H1 (cell line): Measurements from ENCODE around the gene PCDH9. TPM values are rescaled to one million over a fixed set of nuclear protein-coding genes. Genes with fewer than 3 reads are reported as not detected.

Experiments used
- CTCF ChIA-PET: fragments of 300-600 bp; sonication (Branson Sonifier 250); formaldehyde crosslinking; loops from one replicate; lab custom pipeline; 2021; ENCODE audit not compliant: partially characterized antibody; lab: Charles Lee
- POLR2A ChIA-PET: fragments of 300-600 bp; sonication (Branson Sonifier 250); formaldehyde crosslinking; loops from one replicate; lab custom pipeline; 2021; ENCODE audit warnings: inconsistent platforms; ENCODE audit not compliant: partially characterized antibody; lab: Charles Lee
- DNase-seq, 2 experiments: peaks; one replicate each; pipeline versions ENCODE4 v3.0.0 to v3.0.0-alpha.2; 2010 to 2022; ENCODE audit warnings: low spot score in 2 of 2, low read depth in 1 of 2, mixed read lengths in 1 of 2
- FAIRE-seq: peaks from 2 replicates; lab custom pipeline; 2011; peaks lifted over from hg19 to GRCh38; lab: Jason Lieb, UNC
- H2AFZ ChIP-seq: 2 replicates; pipeline ENCODE4 v1.8.1; 2012; ENCODE audit warnings: low read length, inconsistent platforms
- H2AK5ac ChIP-seq: 2 replicates; pipeline ENCODE4 v1.6.1; 2013; ENCODE audit warnings: low read depth, low read length
- H2BK120ac ChIP-seq: replicated peaks from 2 replicates; pipeline ENCODE3; 2013; ENCODE audit warnings: low read depth, low read length, inconsistent platforms
- H2BK12ac ChIP-seq: 2 replicates; pipeline ENCODE4 v1.6.1; 2013; ENCODE audit warnings: low read depth, low read length
- H2BK15ac ChIP-seq: 2 replicates; pipeline ENCODE4 v1.6.1; 2013; ENCODE audit warnings: low read length
- H2BK20ac ChIP-seq: 2 replicates; pipeline ENCODE4 v1.6.1; 2013; ENCODE audit warnings: low read length
- H2BK5ac ChIP-seq: 2 replicates; pipeline ENCODE4 v1.6.1; 2013; ENCODE audit warnings: low read depth, low read length
- H3K14ac ChIP-seq: 2 replicates; pipeline ENCODE4 v1.6.1; 2013; ENCODE audit warnings: inconsistent platforms; ENCODE audit not compliant: insufficient read length
- H3K18ac ChIP-seq: 2 replicates; pipeline ENCODE4 v1.6.1; 2013; ENCODE audit warnings: low read length; ENCODE audit errors: extremely low read depth
- H3K23ac ChIP-seq: 2 replicates; pipeline ENCODE4 v1.6.1; 2013; ENCODE audit warnings: inconsistent platforms; ENCODE audit not compliant: insufficient read length
- H3K23me2 ChIP-seq: 2 replicates; pipeline ENCODE4 v1.6.1; 2013; ENCODE audit warnings: low read depth, low read length
- H3K27ac ChIP-seq: 2 replicates; pipeline ENCODE4 v1.6.1; 2011; ENCODE audit warnings: low read depth, low read length, inconsistent platforms
- H3K27me3 ChIP-seq, 4 experiments: replicated peaks in 1 of 4; 1 replicate in 1 of 4; 2 replicates in 3 of 4; pipeline versions ENCODE4 v1.6.1 to v1.8.1; 2011 to 2013; ENCODE audit warnings: low read length in 3 of 4, mild to moderate bottlenecking in 3 of 4, inconsistent platforms in 2 of 4, mixed read lengths in 2 of 4, moderate library complexity in 1 of 4; ENCODE audit not compliant: control insufficient read depth in 3 of 4, insufficient read depth in 3 of 4; ENCODE audit errors: extremely low read depth in 1 of 4
- H3K36me3 ChIP-seq, 4 experiments: 2 replicates each; pipeline versions ENCODE4 v1.6.1 to v1.8.1; 2011 to 2013; ENCODE audit warnings: mild to moderate bottlenecking in 4 of 4, low read length in 3 of 4, moderate library complexity in 2 of 4, control low read depth in 1 of 4, inconsistent platforms in 1 of 4; ENCODE audit not compliant: insufficient read depth in 4 of 4, control insufficient read depth in 2 of 4
- H3K4ac ChIP-seq: replicated peaks from 2 replicates; pipeline ENCODE3; 2013; ENCODE audit warnings: low read length, low read depth, mixed read lengths, inconsistent platforms; ENCODE audit not compliant: insufficient read length
- H3K4me1 ChIP-seq, 4 experiments: replicated peaks in 1 of 4; 1 replicate in 1 of 4; 2 replicates in 3 of 4; pipeline versions ENCODE4 v1.6.1 to v1.8.1; 2011 to 2013; ENCODE audit warnings: low read length in 3 of 4, inconsistent platforms in 2 of 4, mixed read lengths in 1 of 4; ENCODE audit not compliant: insufficient read depth in 4 of 4, control insufficient read depth in 3 of 4
- H3K4me2 ChIP-seq, 2 experiments: 2 replicates each; pipeline versions ENCODE4 v1.6.1 to v1.8.1; 2011 to 2013; ENCODE audit warnings: low read depth in 2 of 2, low read length in 2 of 2, control low read depth in 1 of 2, inconsistent platforms in 1 of 2, mild to moderate bottlenecking in 1 of 2; ENCODE audit not compliant: insufficient read depth in 1 of 2
- H3K4me3 ChIP-seq, 4 experiments: fragments of 200-600, 300-600 bp in 1 of 4; sonication (generic), shearing (Covaris generic), sonication (Bioruptor Twin) in 1 of 4; 2 replicates each; pipeline versions ENCODE4 v1.5.1 to v1.8.1; 2011 to 2016; ENCODE audit warnings: low read length in 4 of 4, low read depth in 3 of 4, control low read depth in 2 of 4, inconsistent platforms in 2 of 4, mild to moderate bottlenecking in 2 of 4, mixed read lengths in 1 of 4, moderate library complexity in 1 of 4; ENCODE audit not compliant: insufficient read depth in 2 of 4; ENCODE audit errors: extremely low read depth in 1 of 4
- H3K56ac ChIP-seq: replicated peaks from 2 replicates; pipeline ENCODE3; 2013; ENCODE audit warnings: low read depth, mild to moderate bottlenecking, mixed read lengths, low read length, inconsistent platforms; ENCODE audit not compliant: insufficient read length
- H3K79me1 ChIP-seq: 2 replicates; pipeline ENCODE4 v1.6.1; 2013; ENCODE audit warnings: low read depth, low read length, control low read depth
- H3K79me2 ChIP-seq, 2 experiments: 2 replicates each; pipeline versions ENCODE4 v1.6.1 to v1.8.1; 2012 to 2013; ENCODE audit warnings: low read length in 2 of 2, mild to moderate bottlenecking in 2 of 2, inconsistent platforms in 1 of 2; ENCODE audit not compliant: insufficient read depth in 2 of 2, control insufficient read depth in 1 of 2
- H3K9ac ChIP-seq, 4 experiments: replicated peaks in 1 of 4; 1 replicate in 1 of 4; 2 replicates in 3 of 4; pipeline versions ENCODE4 v1.6.1 to v1.8.1; 2011 to 2013; ENCODE audit warnings: low read depth in 3 of 4, low read length in 3 of 4, control low read depth in 2 of 4, mild to moderate bottlenecking in 2 of 4, moderate library complexity in 2 of 4, inconsistent platforms in 1 of 4; ENCODE audit errors: extremely low read depth in 1 of 4
- H3K9me3 ChIP-seq, 2 experiments: 2 replicates each; pipeline versions ENCODE4 v1.6.1 to v1.8.1; 2012 to 2013; ENCODE audit warnings: mild to moderate bottlenecking in 2 of 2, moderate library complexity in 2 of 2, control low read depth in 1 of 2, inconsistent platforms in 1 of 2, low read depth in 1 of 2, low read length in 1 of 2, mixed read lengths in 1 of 2; ENCODE audit not compliant: insufficient read depth in 2 of 2
- H4K20me1 ChIP-seq, 2 experiments: replicated peaks in 1 of 2; 2 replicates each; pipeline versions ENCODE3 to v1.8.1; 2011 to 2013; ENCODE audit warnings: inconsistent platforms in 2 of 2, low read length in 2 of 2, mild to moderate bottlenecking in 1 of 2; ENCODE audit not compliant: insufficient read depth in 2 of 2, control insufficient read depth in 1 of 2
- H4K5ac ChIP-seq: 2 replicates; pipeline ENCODE4 v1.6.1; 2013; ENCODE audit warnings: low read length, low read depth, mixed read lengths, inconsistent platforms; ENCODE audit not compliant: insufficient read length
- H4K8ac ChIP-seq: 2 replicates; pipeline ENCODE4 v1.8.0; 2013; ENCODE audit warnings: mild to moderate bottlenecking, moderate library complexity, low read length, inconsistent platforms; ENCODE audit not compliant: insufficient read depth; ENCODE audit errors: extremely low read depth
- H4K91ac ChIP-seq: replicated peaks from 2 replicates; pipeline ENCODE3; 2013; ENCODE audit warnings: low read length, mixed read lengths, inconsistent platforms; ENCODE audit not compliant: insufficient read length
- SUZ12 ChIP-seq: fragments of 200-600 bp; sonication (generic); IDR thresholded peaks from 2 replicates; pipeline ENCODE4 v1.6.1; 2012; ENCODE audit warnings: mild to moderate bottlenecking, inconsistent platforms, low read length, moderate library complexity, mixed read lengths
- TEAD4 ChIP-seq: IDR thresholded peaks from 2 replicates; pipeline ENCODE4 v1.6.1; 2012; ENCODE audit warnings: low read depth, low read length, inconsistent platforms, mixed read lengths
- polyA plus RNA-seq, 7 experiments: library from polyadenylated mRNA; depleted of rRNA in 3 of 7; stranded (reverse) in 5 of 7; unstranded in 2 of 7; fragments of >200 nt in 5 of 7; fragments of 200-250 nt in 2 of 7; gene quantifications; 1 replicate in 5 of 7; 2 replicates in 1 of 7; 4 replicates in 1 of 7; pipeline versions ENCODE4 v1.2.1 to v1.2.3, GENCODE V29; 2011 to 2013; ENCODE audit warnings: missing spikeins in 2 of 7, mixed read lengths in 2 of 7
- total RNA-seq: library from RNA; stranded (reverse); fragmentation: NEBNext Ultra II Directional; extraction: Animal tissue kit (Norgen Biotek cat#: 25700); gene quantifications from 2 replicates; pipeline ENCODE4 v1.2.1, GENCODE V29; 2021

The PCDH9 gene
- total and polyA plus RNA-seq, 2 of the 8 experiments (the other 6 are each of a cell fraction or from before 2014, with no cell fraction given): 0.12 to 0.60 TPM

- Histone ChIP-seq H3K9ac (no peak overlapping the region), H4K5ac (no peak overlapping the region), H3K27me3 (no peaks in the 10 kb centered on the region), H3K18ac (no peak overlapping the region), H2BK15ac (no peak overlapping the region), H4K20me1 (no peaks in the 10 kb centered on the region), H4K91ac (no peak overlapping the region), H3K4ac (no peak overlapping the region), H3K23me2 (no peaks in the 10 kb centered on the region), H3K79me2 (no peaks in the 10 kb centered on the region), H3K36me3 (no peaks in the 10 kb centered on the region), H3K14ac (no peak overlapping the region), H2BK120ac (no peak overlapping the region), H3K79me1 (no peaks in the 10 kb centered on the region), H3K4me1 (peaks cover 0 to 3% (median 0%) of the 10 kb centered on the region in 4 experiments; a peak in 2 of 7 replicates), H3K23ac (no peak overlapping the region), H2AFZ (no peak overlapping the region), H3K4me3 (no peak overlapping the region), H2BK5ac (no peak overlapping the region), H2BK20ac (no peak overlapping the region), H3K9me3 (no peaks in the 10 kb centered on the region), H2BK12ac (no peak overlapping the region), H3K27ac (no peak overlapping the region), H3K56ac (no peak overlapping the region), H4K8ac (no peak overlapping the region), H3K4me2 (no peak overlapping the region), H2AK5ac (no peak overlapping the region)
- DNase-seq (no peak), FAIRE-seq (no peak)
- ChIA-PET CTCF (interaction anchor here (1.9 kb wide), 1 partner anchor 9 kb away, joined by 6 read pairs; no protein-coding TSS in a partner anchor), POLR2A (no interaction called here)
- TF ChIP-seq TEAD4 (no peak), SUZ12 (no peak)
Observed at GRCh38 chr13:67062160-67062559, 168.0 kb downstream of the PCDH9 start.
